Right lobe of liver (tissue), 4 donors: Measurements from ENCODE around the gene SLC2A11.
A peak's percentile ranks its signal among the peaks of the same experiment; 100 is the strongest.

Experiments
- POLR2A ChIP-seq: fragments of 450-650 bp; IDR thresholded peaks from one replicate; pipeline ENCODE4 v1.6.1; 2017; ENCODE audit warnings: antibody characterized with exemption, mild to moderate bottlenecking
- TF ChIP-seq, protein P1 (sequence below), 4 donors: fragments of 200-600 bp in 3 of 4; fragments of 450-650 bp in 1 of 4; IDR thresholded peaks; one replicate each; pipeline versions ENCODE4 v1.5.1 to v1.8.0; 2016 to 2022; ENCODE audit warnings: antibody characterized with exemption in 4 of 4, mild to moderate bottlenecking in 2 of 4
- donor health status: DM: no; HTN: no; CAD: no.
- donor health status: DM: no; HTN: no; CAD: no.
- donor health status: DM: no; HTN: yes; CAD: no.

GRCh38 chr22:23849009-23850006 lies 8.4 kb upstream of the SLC2A11 start:
- TF ChIP-seq, protein P1, sequence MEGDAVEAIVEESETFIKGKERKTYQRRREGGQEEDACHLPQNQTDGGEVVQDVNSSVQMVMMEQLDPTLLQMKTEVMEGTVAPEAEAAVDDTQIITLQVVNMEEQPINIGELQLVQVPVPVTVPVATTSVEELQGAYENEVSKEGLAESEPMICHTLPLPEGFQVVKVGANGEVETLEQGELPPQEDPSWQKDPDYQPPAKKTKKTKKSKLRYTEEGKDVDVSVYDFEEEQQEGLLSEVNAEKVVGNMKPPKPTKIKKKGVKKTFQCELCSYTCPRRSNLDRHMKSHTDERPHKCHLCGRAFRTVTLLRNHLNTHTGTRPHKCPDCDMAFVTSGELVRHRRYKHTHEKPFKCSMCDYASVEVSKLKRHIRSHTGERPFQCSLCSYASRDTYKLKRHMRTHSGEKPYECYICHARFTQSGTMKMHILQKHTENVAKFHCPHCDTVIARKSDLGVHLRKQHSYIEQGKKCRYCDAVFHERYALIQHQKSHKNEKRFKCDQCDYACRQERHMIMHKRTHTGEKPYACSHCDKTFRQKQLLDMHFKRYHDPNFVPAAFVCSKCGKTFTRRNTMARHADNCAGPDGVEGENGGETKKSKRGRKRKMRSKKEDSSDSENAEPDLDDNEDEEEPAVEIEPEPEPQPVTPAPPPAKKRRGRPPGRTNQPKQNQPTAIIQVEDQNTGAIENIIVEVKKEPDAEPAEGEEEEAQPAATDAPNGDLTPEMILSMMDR (IDR thresholded peaks at IDR 0.05): peak in 3 of 4 donors; percentile 98 to 99 (median 98)
- TF ChIP-seq POLR2A: no peak
